Measurements from ENCODE around the gene PCDHGA9.

- TF ChIP-seq POLR2A (IDR thresholded peaks at IDR 0.05) (no peak), CTCF (IDR thresholded peaks at IDR 0.05) (peak; percentile 34 to 73 (median 55))
Measured at GRCh38 chr5:141430332-141431113, 27.9 kb downstream of the PCDHGA9 start, which contains the start of gene PCDHGA12.
